Measurements from ENCODE around the gene SLC16A4.
"Not testable (repeated sequence)": the region's sequence is repeated elsewhere in the genome, so short reads cannot be mapped to it uniquely, and the experiment has no call there.

SLC16A4 gene

DNA sequence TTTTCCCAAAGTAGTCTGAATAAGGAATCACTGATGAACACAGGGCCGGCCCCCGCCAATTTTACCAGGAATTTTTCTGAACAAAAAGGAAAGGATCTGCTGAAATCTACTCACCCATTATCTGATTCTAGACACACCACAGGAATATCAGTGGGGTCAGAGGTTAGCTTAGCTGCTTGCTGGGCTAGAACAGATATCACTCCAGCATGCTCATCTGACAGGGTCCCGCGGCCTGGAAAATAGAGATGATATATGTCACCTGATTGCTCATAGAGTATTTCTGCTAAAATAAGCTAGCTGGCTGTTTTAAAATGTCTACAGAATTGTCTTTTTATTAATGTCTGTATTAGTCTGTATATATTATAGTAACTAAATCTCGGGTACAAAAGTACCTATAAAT, 13.0 kb upstream of the SLC16A4 start:
- TF ChIP-seq CTCF (IDR thresholded peaks at IDR 0.05; ENCODE audit: control extremely low read depth, extremely low read depth, low read depth, missing control alignments): no peak
- ChIA-PET POLR2A (no interaction called here), CTCF (interaction anchor here (1.4 to 2.0 kb wide), 2 partner anchors 17 to 195 kb away, joined by 4 to 6 read pairs; no protein-coding TSS in a partner anchor)
- no peak for DNase-seq (ENCODE audit: extremely low spot score)

DNA sequence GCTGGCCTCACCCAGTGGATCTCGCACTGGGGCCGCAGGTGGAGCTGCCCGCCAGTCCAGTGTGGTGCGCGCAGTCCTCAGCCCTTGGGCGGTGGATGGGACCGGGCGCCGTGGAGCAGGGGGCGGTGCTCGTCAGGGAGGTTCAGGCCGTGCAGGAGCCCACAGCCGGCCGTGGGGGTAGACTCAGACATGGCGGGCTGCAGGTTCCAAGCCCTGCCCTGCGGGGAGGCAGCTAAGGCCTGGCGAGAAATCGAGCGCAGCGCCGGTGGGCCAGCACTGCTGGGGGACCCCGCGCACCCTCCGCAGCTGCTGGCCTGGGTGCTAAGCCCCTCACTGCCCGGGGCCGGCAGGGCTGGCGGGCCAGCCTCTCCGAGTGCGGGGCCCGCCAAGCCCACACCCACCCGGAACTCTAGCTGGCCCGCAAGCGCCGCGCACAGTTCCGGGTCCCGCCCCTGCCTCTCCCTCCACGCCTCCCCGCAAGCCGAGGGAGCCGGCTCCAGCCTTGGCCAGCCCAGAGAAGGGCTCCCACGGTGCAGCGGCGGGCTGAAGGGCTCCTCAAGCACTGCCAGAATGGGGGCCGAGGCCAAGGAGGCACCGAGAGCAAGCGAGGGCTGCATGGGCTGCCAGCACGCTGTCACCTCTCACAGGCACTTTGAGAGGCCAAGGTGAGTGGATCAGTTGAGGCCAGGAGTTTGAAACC, 5.6 kb upstream of the SLC16A4 start:
- CTCF ChIA-PET: interaction anchor here (1.2 to 2.0 kb wide), 5 partner anchors 12 to 200 kb away, joined by 4 to 6 read pairs (median 5); no protein-coding TSS in a partner anchor
- DNase-seq (ENCODE audit: extremely low spot score); POLR2A ChIA-PET: not testable (repeated sequence)

DNA sequence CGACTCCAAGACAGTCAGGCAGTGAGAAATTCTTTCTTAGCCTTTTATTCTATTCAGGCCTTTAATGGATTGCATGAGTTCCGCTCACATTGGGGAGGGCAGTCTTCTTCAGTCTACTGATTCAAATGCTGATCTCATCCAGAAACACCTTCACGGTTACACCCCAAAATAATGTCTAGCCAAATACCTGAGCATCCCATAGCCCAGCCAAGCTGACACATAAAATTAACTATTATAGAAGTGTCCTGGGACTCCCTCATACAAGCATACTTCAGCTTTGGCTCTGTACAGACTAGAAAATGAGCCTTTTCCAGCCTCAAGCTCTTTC, 3.6 kb upstream of the SLC16A4 start:
- POLR2A ChIA-PET: no interaction called here
- CTCF ChIA-PET: no interaction called here
- no peak for TF ChIP-seq CTCF (IDR thresholded peaks at IDR 0.05; ENCODE audit: control extremely low read depth, extremely low read depth, low read depth, missing control alignments)
- DNase-seq (ENCODE audit: extremely low spot score): no peak

GRCh38 chr1:110393691-110394492, 3.1 kb upstream of the SLC16A4 start:
- TF ChIP-seq CTCF (IDR thresholded peaks at IDR 0.05; ENCODE audit: control extremely low read depth, extremely low read depth, low read depth, missing control alignments): no peak
- DNase-seq (ENCODE audit: extremely low spot score): no peak
- CTCF ChIA-PET: interaction anchor here (0.7 to 2.3 kb wide), 9 partner anchors 11 to 389 kb away, joined by 3 to 11 read pairs (median 4); partner anchors contain the start of gene RBM15
- POLR2A ChIA-PET: no interaction called here

DNA sequence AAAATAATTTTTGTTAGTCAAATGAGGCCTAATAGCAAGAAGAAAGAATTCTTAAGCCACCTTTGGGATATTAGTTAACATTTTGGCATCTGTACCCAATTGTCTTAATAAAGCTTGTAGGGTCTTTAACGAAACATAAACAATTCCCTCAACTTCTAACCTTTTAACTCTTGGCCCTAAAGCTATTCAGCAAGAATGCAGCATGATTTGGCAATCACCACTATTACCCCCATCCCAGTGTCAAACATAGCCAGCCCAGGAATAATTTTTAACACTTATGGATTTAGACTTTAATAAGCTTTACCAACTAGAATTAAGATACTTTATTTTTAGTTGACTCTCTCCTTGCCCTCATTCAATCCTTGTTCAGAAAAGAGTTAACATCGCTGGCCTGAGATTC, 2.5 kb upstream of the SLC16A4 start:
- no peak for TF ChIP-seq CTCF (IDR thresholded peaks at IDR 0.05; ENCODE audit: control extremely low read depth, extremely low read depth, low read depth, missing control alignments)
- ChIA-PET POLR2A (no interaction called here), CTCF (interaction anchor here (0.7 to 2.3 kb wide), 10 partner anchors 8 to 390 kb away, joined by 3 to 11 read pairs (median 4); partner anchors contain the start of gene RBM15)

DNA sequence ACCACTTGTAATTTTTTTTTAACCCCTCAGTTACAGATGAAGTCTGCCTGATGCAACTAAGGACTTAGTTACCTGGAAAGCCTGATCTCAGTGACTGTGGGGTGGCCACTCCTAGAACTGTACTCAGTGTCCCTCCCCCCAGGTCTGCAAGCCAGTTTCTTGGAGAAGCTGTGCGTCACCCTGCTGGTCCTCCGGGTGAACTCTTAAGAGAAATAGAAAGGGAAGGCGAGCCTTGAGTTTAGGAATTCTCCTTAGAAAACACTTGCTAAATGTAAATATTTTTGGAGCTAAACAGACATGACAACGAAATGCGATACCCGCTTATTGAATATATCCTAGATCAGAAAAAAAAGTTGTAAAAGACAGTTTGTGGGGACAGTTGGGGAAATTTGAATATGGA, 730 bp downstream of the SLC16A4 start:
- POLR2A ChIA-PET: no interaction called here
- no peak for DNase-seq (ENCODE audit: extremely low spot score)
- CTCF ChIA-PET: interaction anchor here (1.2 kb wide), 1 partner anchor 12 kb away, joined by 3 read pairs; no protein-coding TSS in a partner anchor
- TF ChIP-seq CTCF (IDR thresholded peaks at IDR 0.05; ENCODE audit: control extremely low read depth, extremely low read depth, low read depth, missing control alignments): no peak

More for the DNA sequence above, 2.5 kb upstream of the SLC16A4 start:
- DNase-seq (ENCODE audit: extremely low spot score): no peak
